ENCODE data around the gene ALG12. TPM values are rescaled to one million over a fixed set of nuclear protein-coding genes. Genes with fewer than 3 reads are reported as not detected.

ALG12 gene
- total and polyA plus RNA-seq, 2 of the 8 experiments (the other 6 are each of a cell fraction or from before 2014, with no cell fraction given), result 13.4 to 22.5 TPM

DNA sequence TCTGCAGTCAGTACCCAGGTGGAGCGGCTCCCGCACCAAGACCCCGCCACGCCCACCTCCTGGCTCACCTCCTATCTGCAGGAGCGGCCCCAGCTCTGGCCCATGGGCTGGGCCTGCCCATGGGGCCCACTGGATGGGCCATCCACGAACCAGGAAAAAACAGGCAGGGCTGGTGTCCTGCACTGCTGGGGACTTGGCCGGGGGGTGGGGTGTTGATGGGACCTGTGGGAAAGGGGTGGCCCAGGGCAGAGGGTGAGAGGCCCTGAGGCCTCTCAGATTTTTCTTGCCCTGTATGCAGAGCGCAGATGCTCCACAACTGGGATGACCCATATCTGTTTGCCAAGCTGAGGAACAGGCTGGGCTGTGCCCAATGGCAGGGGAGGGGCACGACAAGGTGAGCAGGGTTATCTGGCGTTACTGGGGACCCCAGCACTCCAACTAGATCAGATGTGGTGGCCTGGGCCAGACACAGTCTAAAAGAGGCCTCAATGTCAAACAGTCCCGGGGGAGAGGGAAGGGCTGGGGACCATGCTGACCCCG, 39.7 kb upstream of the ALG12 start:
- peaks cover 13% of the 10 kb centered on the region; the same call in 1 of the 2 replicates for H3K23me2 ChIP-seq (ENCODE audit: low read depth, low read length)
- H2BK20ac ChIP-seq (ENCODE audit: low read length), result no peak overlapping the region
- H3K4me2 ChIP-seq (ENCODE audit: insufficient read depth in 1 of 2, low read depth in 2 of 2, low read length in 2 of 2), result no peak overlapping the region
- H3K56ac ChIP-seq (replicated peaks; ENCODE audit: insufficient read length, low read depth, low read length), result no peak overlapping the region
- H4K8ac ChIP-seq (ENCODE audit: extremely low read depth, insufficient read depth, low read length), result peak overlapping the region; percentile 51
- TF ChIP-seq MAFK (IDR thresholded peaks at IDR 0.05; ENCODE audit: low read depth, low read length) (no peak), EP300 (IDR thresholded peaks at IDR 0.05; ENCODE audit: borderline replicate concordance in 1 of 2, low read depth in 2 of 2, low read length in 2 of 2) (no peak), POLR2A (IDR thresholded peaks at IDR 0.05; ENCODE audit: control extremely low read depth in 1 of 2, low read depth in 2 of 2, low read length in 2 of 2) (no peak), SRF (IDR thresholded peaks at IDR 0.05; ENCODE audit: low read depth, low read length) (no peak), POLR2AphosphoS5 (IDR thresholded peaks at IDR 0.05; ENCODE audit: low read depth, low read length) (no peak), CTBP2 (IDR thresholded peaks at IDR 0.05; ENCODE audit: borderline replicate concordance, insufficient read depth, insufficient read length, low read length) (no peak), BACH1 (IDR thresholded peaks at IDR 0.05; ENCODE audit: low read length) (no peak), TBP (IDR thresholded peaks at IDR 0.05; ENCODE audit: low read depth, low read length) (no peak), BCL11A (IDR thresholded peaks at IDR 0.05; ENCODE audit: low read depth in 2 of 2, low read length in 2 of 2) (no peak), RBBP5 (IDR thresholded peaks at IDR 0.05; ENCODE audit: borderline replicate concordance, low read depth, low read length) (no peak)
- TF ChIP-seq, protein P1, sequence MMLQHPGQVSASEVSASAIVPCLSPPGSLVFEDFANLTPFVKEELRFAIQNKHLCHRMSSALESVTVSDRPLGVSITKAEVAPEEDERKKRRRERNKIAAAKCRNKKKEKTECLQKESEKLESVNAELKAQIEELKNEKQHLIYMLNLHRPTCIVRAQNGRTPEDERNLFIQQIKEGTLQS (IDR thresholded peaks at IDR 0.05; ENCODE audit: insufficient read depth, low read depth, low read length), result no peak
- H4K5ac ChIP-seq (ENCODE audit: insufficient read length, low read depth, low read length), result no peak overlapping the region
- no peak overlapping the region for H2AFZ ChIP-seq (ENCODE audit: low read length)
- H2BK120ac ChIP-seq (replicated peaks; ENCODE audit: low read depth, low read length), result no peak overlapping the region
- ChIA-PET POLR2A (ENCODE audit: partially characterized antibody) (interaction anchor here (1.2 to 2.2 kb wide), 2 partner anchors 8 to 9 kb away, joined by 5 to 7 read pairs; no protein-coding TSS in a partner anchor), CTCF (ENCODE audit: partially characterized antibody) (interaction anchor here (2.4 kb wide), 1 partner anchor 22 kb away, joined by 7 read pairs; no protein-coding TSS in a partner anchor)
- peaks cover 0 to 12% (median 6%) of the 10 kb centered on the region in 4 experiments; a peak in 6 of 7 replicates for H3K27me3 ChIP-seq (replicated peaks in 1 of 4; ENCODE audit: control insufficient read depth in 3 of 4, extremely low read depth in 1 of 4, insufficient read depth in 3 of 4, low read length in 3 of 4)
- H2BK12ac ChIP-seq (ENCODE audit: low read depth, low read length), result no peak overlapping the region
- H3K79me1 ChIP-seq (ENCODE audit: low read depth, low read length), result no peaks in the 10 kb centered on the region
- FAIRE-seq, result no peak
- DNase-seq (ENCODE audit: low read depth in 1 of 2, low spot score in 2 of 2), result no peak
- no peak overlapping the region for H4K91ac ChIP-seq (replicated peaks; ENCODE audit: insufficient read length, low read length)
- H3K27ac ChIP-seq (ENCODE audit: low read depth, low read length), result no peak overlapping the region
- H3K36me3 ChIP-seq (ENCODE audit: control insufficient read depth in 2 of 4, insufficient read depth in 4 of 4, low read length in 3 of 4), result peaks cover 1 to 4% (median 3%) of the 10 kb centered on the region in 4 experiments; a peak in 4 of 8 replicates
- no peak overlapping the region for H3K18ac ChIP-seq (ENCODE audit: extremely low read depth, low read length)
- H3K14ac ChIP-seq (ENCODE audit: insufficient read length), result no peak overlapping the region
- WGBS, 2 experiments (ENCODE audit: extremely low coverage in 1 of 2, insufficient coverage in 1 of 2, insufficient read length in 1 of 2, insufficient replicate concordance in 2 of 2, low coverage in 1 of 2, low lambda C conversion rate in 2 of 2, missing lambda C conversion rate in 1 of 2), result 83% methylated on average over 5 of the region's 12 CpGs; no CpG with 5 or more reads in 1 of the 2 experiments
- no peak overlapping the region for H2BK5ac ChIP-seq (ENCODE audit: low read depth, low read length)
- H3K4me1 ChIP-seq (replicated peaks in 1 of 4; ENCODE audit: control insufficient read depth in 3 of 4, insufficient read depth in 4 of 4, low read length in 3 of 4), result peaks cover 0 to 16% (median 9%) of the 10 kb centered on the region in 4 experiments; a peak in 5 of 7 replicates
- no peak overlapping the region for H3K23ac ChIP-seq (ENCODE audit: insufficient read length)
- 0 out of 2 replicates have a peak overlapping the region, but pooled peaks have one; percentile 53 for H2AK5ac ChIP-seq (ENCODE audit: low read depth, low read length)
- H3K4ac ChIP-seq (replicated peaks; ENCODE audit: insufficient read length, low read depth, low read length), result no peak overlapping the region
- H3K9me3 ChIP-seq (ENCODE audit: insufficient read depth in 2 of 2, low read depth in 1 of 2, low read length in 1 of 2), result no peaks in the 10 kb centered on the region
- no peak overlapping the region for H2BK15ac ChIP-seq (ENCODE audit: low read length)
- peaks cover 0 to 6% of the 10 kb centered on the region in 2 experiments; a peak in 1 of 4 replicates for H3K79me2 ChIP-seq (ENCODE audit: control insufficient read depth in 1 of 2, insufficient read depth in 2 of 2, low read length in 2 of 2)
- peaks cover 10 to 11% of the 10 kb centered on the region in 2 experiments for H4K20me1 ChIP-seq (replicated peaks in 1 of 2; ENCODE audit: control insufficient read depth in 1 of 2, insufficient read depth in 2 of 2, low read length in 2 of 2)
- H3K9ac ChIP-seq (replicated peaks in 1 of 4; ENCODE audit: extremely low read depth in 1 of 4, low read depth in 3 of 4, low read length in 3 of 4), result no peak overlapping the region
- H3K4me3 ChIP-seq (ENCODE audit: extremely low read depth in 1 of 4, insufficient read depth in 2 of 4, low read depth in 3 of 4, low read length in 4 of 4), result no peak overlapping the region

Measured in H1 (cell line).